Activated CD4-positive, alpha-beta T cell treated with anti-CD3 and anti-CD28 coated beads for 36 hours (primary cell): ENCODE data around the gene DPEP2NB. TPM values are rescaled to one million over a fixed set of nuclear protein-coding genes. Genes with fewer than 3 reads are reported as not detected.

Source experiments
- ATAC-seq: fragments of 200-7000 bp; cut with Tn5 transposase; one replicate; pipeline ENCODE4 v1.10.0; 2021; ENCODE audit warnings: mild to moderate bottlenecking, moderate library complexity
- CTCF ChIA-PET: fragments of 350-600 bp; sonication (Branson Sonifier 250); formaldehyde crosslinking; loops from one replicate; lab custom pipeline; 2021; ENCODE audit warnings: antibody characterized with exemption; lab: Charles Lee
- POLR2A ChIA-PET: fragments of 350-600 bp; sonication (Branson Sonifier 250); formaldehyde crosslinking; loops from one replicate; lab custom pipeline; 2021; ENCODE audit warnings: antibody characterized with exemption, inconsistent platforms; lab: Charles Lee
- DNase-seq: peaks from one replicate; pipeline ENCODE4 v3.0.0-alpha.2; 2020
- H3K27ac Mint-ChIP-seq: one replicate; pipeline ENCODE4 v1.8.0; 2021; ENCODE audit warnings: mixed read lengths
- H3K27me3 Mint-ChIP-seq: one replicate; pipeline ENCODE4 v1.8.0; 2021; ENCODE audit warnings: mixed read lengths
- H3K36me3 Mint-ChIP-seq: one replicate; pipeline ENCODE4 v1.8.0; 2021; ENCODE audit warnings: low read depth, mixed read lengths
- H3K4me1 Mint-ChIP-seq: one replicate; pipeline ENCODE4 v1.8.0; 2021; ENCODE audit warnings: mixed read lengths
- H3K4me3 Mint-ChIP-seq: one replicate; pipeline ENCODE4 v1.8.0; 2021; ENCODE audit warnings: mild to moderate bottlenecking, moderate library complexity, mixed read lengths
- H3K9me3 Mint-ChIP-seq: one replicate; pipeline ENCODE4 v1.8.0; 2021; ENCODE audit warnings: low read depth, mixed read lengths
- intact Hi-C, 2 experiments: fragments of 100-400 bp; cut with DNase I in 1 of 2; cut with micrococcal nuclease in 1 of 2; formaldehyde crosslinking; loops; one replicate each; pipeline versions ENCODE4 v1.14.2 to v1.15.1; 2022 to 2024; cut with DNase I, micrococcal nuclease
- total RNA-seq, 2 experiments: library from RNA; stranded (reverse); gene quantifications; one replicate each; pipeline ENCODE4 v1.2.3, GENCODE V29; 2021

Gene DPEP2NB
- total RNA-seq, 2 experiments from 2014 or later: not detected

DNA sequence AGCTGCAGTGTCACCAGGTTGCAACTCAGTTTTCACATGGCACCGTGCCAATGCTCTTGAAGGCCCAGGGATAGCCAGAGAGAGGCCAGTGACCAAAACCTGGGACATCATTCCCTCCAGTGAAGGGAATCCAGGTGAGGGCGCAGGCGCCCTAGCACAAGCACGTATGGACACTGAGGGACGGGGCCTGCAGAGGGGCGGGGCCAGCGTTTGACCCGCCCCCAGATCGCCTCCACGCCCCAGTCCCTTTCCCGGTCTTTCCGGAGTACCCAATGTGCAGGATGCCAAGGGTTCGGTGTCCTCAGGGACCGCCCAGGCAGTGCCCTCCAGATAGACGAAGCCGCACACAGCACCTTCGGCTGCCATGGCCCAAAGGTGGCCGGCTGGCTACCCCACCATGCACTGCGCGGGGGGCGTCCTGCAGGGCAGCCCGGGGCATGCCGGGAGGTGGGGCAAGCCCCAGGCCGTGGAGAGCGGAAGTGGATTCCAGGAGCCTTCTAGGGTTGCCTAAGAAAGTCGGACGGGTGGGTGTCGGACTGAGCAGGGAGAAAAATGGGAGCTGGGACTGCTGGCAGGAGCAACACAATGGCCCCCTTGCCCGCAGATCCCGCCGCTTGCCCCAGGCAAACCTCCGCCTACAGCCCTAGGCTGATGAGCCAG, 51.9 kb downstream of the DPEP2NB start:
- DNase-seq: no peak
- ChIA-PET CTCF (interaction anchor here (0.6 to 1.0 kb wide), 3 partner anchors 22 to 71 kb away, joined by 3 to 4 read pairs (median 3); partner anchors contain the start of gene PSKH1), POLR2A (no interaction called here)
- H3K27ac Mint-ChIP-seq: no peak overlapping the region
- H3K9me3 Mint-ChIP-seq: no peaks in the 10 kb centered on the region
- H3K36me3 Mint-ChIP-seq: peaks cover 9% of the 10 kb centered on the region
- intact Hi-C loops: no loop called here
- peaks cover 8% of the 10 kb centered on the region for H3K4me1 Mint-ChIP-seq
- ATAC-seq: no peak
- H3K4me3 Mint-ChIP-seq: no peak overlapping the region
- H3K27me3 Mint-ChIP-seq: no peaks in the 10 kb centered on the region

Other genes with a start within 250 kb of the DPEP2NB start
- 10 to 100 TPM; 15.6 to 18.0 TPM for gene RANBP10, start 209.4 kb downstream of the DPEP2NB start, total RNA-seq
- 1 to 10 TPM in 1 of 2 experiments, under 1 TPM in 1; 0.62 to 1.1 TPM for gene TSNAXIP1, start 209.0 kb downstream of the DPEP2NB start, total RNA-seq
- gene THAP11, start 173.6 kb downstream of the DPEP2NB start, total RNA-seq: 10 to 100 TPM; 31.8 to 34.5 TPM
- gene NUTF2, start 169.0 kb downstream of the DPEP2NB start, total RNA-seq: 100 to 1,000 TPM; 156 to 249 TPM
- gene CENPT, start 168.2 kb downstream of the DPEP2NB start, total RNA-seq: 10 to 100 TPM; 34.9 to 48.6 TPM
- gene EDC4, start 142.9 kb downstream of the DPEP2NB start, total RNA-seq: 10 to 100 TPM; 92.8 to 96.9 TPM
- gene NRN1L, start 131.0 kb downstream of the DPEP2NB start, total RNA-seq: not detected
- gene PSKH1, start 122.7 kb downstream of the DPEP2NB start, total RNA-seq: 10 to 100 TPM; 11.7 to 11.9 TPM
- 1 to 10 TPM; 2.5 to 3.5 TPM for gene CTRL, start 84.0 kb downstream of the DPEP2NB start, total RNA-seq
- 100 to 1,000 TPM; 123 to 195 TPM for gene PSMB10, start 79.1 kb downstream of the DPEP2NB start, total RNA-seq
- 1 to 10 TPM; 9.1 to 9.9 TPM for gene LCAT, start 71.8 kb downstream of the DPEP2NB start, total RNA-seq
- 10 to 100 TPM; 21.8 to 25.8 TPM for gene SLC12A4, start 47.3 kb downstream of the DPEP2NB start, total RNA-seq
- under 1 TPM in 1 of 2 experiments, not detected in 1; 0.11 TPM for gene DPEP3, start 35.4 kb downstream of the DPEP2NB start, total RNA-seq
- gene DPEP2, start 16.4 kb downstream of the DPEP2NB start, total RNA-seq: 1 to 10 TPM; 3.2 to 3.8 TPM
- 10 to 100 TPM; 13.7 to 17.1 TPM for gene DDX28, start 7.3 kb upstream of the DPEP2NB start, total RNA-seq
- 10 to 100 TPM; 29.5 to 33.1 TPM for gene DUS2, start 7.4 kb upstream of the DPEP2NB start, total RNA-seq
- gene NFATC3, start 69.5 kb upstream of the DPEP2NB start, total RNA-seq: 10 to 100 TPM; 68.4 to 81.2 TPM
- gene ESRP2, start 220.2 kb upstream of the DPEP2NB start, total RNA-seq: under 1 TPM; 0.58 to 0.85 TPM
- 1 to 10 TPM; 6.0 to 7.0 TPM for gene PLA2G15, start 229.5 kb upstream of the DPEP2NB start, total RNA-seq
- gene SLC7A6, start 248.6 kb upstream of the DPEP2NB start, total RNA-seq: 10 to 100 TPM; 55.7 to 58.7 TPM